GM12878 (cell line): ENCODE data around the gene SEMA4D. TPM values are rescaled to one million over a fixed set of nuclear protein-coding genes. Genes with fewer than 3 reads are reported as not detected.
A peak's percentile ranks its signal among the peaks of the same experiment; 100 is the strongest.

Experiments
- ATAC-seq: fragments of 200-7000 bp; cut with Tn5 transposase; 3 replicates; pipeline ENCODE4 v1.9.1; 2020; ENCODE audit warnings: mild to moderate bottlenecking, moderate library complexity
- BruUV-seq: library from RNA; stranded (reverse); fragments of 400-500 nt; replicated peaks from 2 replicates; lab custom pipeline; 2021; lab: Mats Ljungman, UMichigan
- CTCF ChIA-PET: fragments of 300-600 bp; sonication (Branson Sonifier 250); formaldehyde crosslinking; extraction: SDS; loops from one replicate; lab custom pipeline; 2021; ENCODE audit warnings: inconsistent platforms; lab: Yijun Ruan, JAX
- POLR2A ChIA-PET: fragments of 350-600 bp; formaldehyde crosslinking; extraction: SDS; loops from one replicate; lab custom pipeline; 2021; ENCODE audit warnings: inconsistent platforms; lab: Charles Lee
- RAD21 ChIA-PET: fragments of 300-600 bp; sonication (Branson Sonifier 250); formaldehyde crosslinking; loops from one replicate; lab custom pipeline; 2023; ENCODE audit warnings: antibody characterized with exemption; ENCODE audit not compliant: unreplicated experiment; lab: Charles Lee
- SMC1A ChIA-PET: fragments of 300-600 bp; sonication (Branson Sonifier 250); formaldehyde crosslinking; loops from one replicate; lab custom pipeline; 2023; ENCODE audit not compliant: unreplicated experiment, uncharacterized antibody; lab: Charles Lee
- DNase-seq: peaks from one replicate; pipeline ENCODE4 v3.0.0-alpha.2; 2011; ENCODE audit warnings: low read depth, low spot score
- FAIRE-seq: peaks from 3 replicates; lab custom pipeline; 2011; peaks lifted over from hg19 to GRCh38; lab: Jason Lieb, UNC
- H2AFZ ChIP-seq: 2 replicates; pipeline ENCODE4 v1.6.0; 2011; ENCODE audit warnings: low read depth, low read length, control low read depth; ENCODE audit not compliant: control insufficient read depth
- H3K27ac ChIP-seq: 2 replicates; pipeline ENCODE4 v1.5.1; 2011; ENCODE audit warnings: control low read depth; ENCODE audit not compliant: control insufficient read depth, insufficient read depth
- H3K27me3 ChIP-seq, 2 experiments: replicated peaks in 1 of 2; 2 replicates each; pipeline versions ENCODE4 v1.6.0 to v1.6.1; 2011; ENCODE audit warnings: low read length in 1 of 2; ENCODE audit not compliant: control insufficient read depth in 2 of 2, insufficient read depth in 2 of 2
- H3K36me3 ChIP-seq, 2 experiments: 2 replicates each; pipeline ENCODE4 v1.5.1; 2011; ENCODE audit warnings: low read length in 1 of 2; ENCODE audit not compliant: control insufficient read depth in 2 of 2, insufficient read depth in 2 of 2
- H3K4me1 ChIP-seq: 2 replicates; pipeline ENCODE4 v1.6.1; 2011; ENCODE audit warnings: mild to moderate bottlenecking, low read length, moderate library complexity, mixed read lengths; ENCODE audit not compliant: control insufficient read depth, insufficient read depth
- H3K4me2 ChIP-seq: 2 replicates; pipeline ENCODE4 v1.6.0; 2011; ENCODE audit warnings: control low read depth; ENCODE audit not compliant: control insufficient read depth, insufficient read depth
- H3K4me3 ChIP-seq: fragments of 200-600 bp; sonication (generic); 2 replicates; pipeline ENCODE4 v1.5.1; 2016
- H3K79me2 ChIP-seq: 2 replicates; pipeline ENCODE4 v1.6.0; 2011; ENCODE audit warnings: low read length; ENCODE audit not compliant: control insufficient read depth, insufficient read depth
- H3K9ac ChIP-seq: 2 replicates; pipeline ENCODE4 v1.8.0; 2011; ENCODE audit warnings: low read length, control low read depth, mixed read lengths; ENCODE audit not compliant: control insufficient read depth, insufficient read depth
- H3K9me3 ChIP-seq: replicated peaks from 3 replicates; pipeline ENCODE4 v1.5.1; 2011; ENCODE audit warnings: mild to moderate bottlenecking, low read length; ENCODE audit not compliant: control insufficient read depth, insufficient read depth
- H4K20me1 ChIP-seq: 2 replicates; pipeline ENCODE4 v1.6.0; 2011; ENCODE audit not compliant: control insufficient read depth, insufficient read depth
- MAX ChIP-seq: IDR thresholded peaks from 2 replicates; pipeline ENCODE4 v1.6.1; 2012; ENCODE audit warnings: low read depth, low read length, improper control_type of control experiment
- NRF1 ChIP-seq: conservative IDR thresholded peaks from 2 replicates; pipeline ENCODE4 v1.6.1; 2011; ENCODE audit warnings: mild to moderate bottlenecking, low read depth, low read length, improper control_type of control experiment
- POLR2A ChIP-seq: IDR thresholded peaks from 2 replicates; pipeline ENCODE4 v1.6.1; 2011; ENCODE audit warnings: low read depth, mild to moderate bottlenecking, low read length
- RELB ChIP-seq: fragments of 450-650 bp; IDR thresholded peaks from 2 replicates; pipeline ENCODE4 v1.6.1; 2017; ENCODE audit warnings: low read depth, mild to moderate bottlenecking, moderate library complexity
- RUNX3 ChIP-seq: IDR thresholded peaks from 2 replicates; pipeline ENCODE4 v1.6.1; 2012; ENCODE audit warnings: low read length, inconsistent platforms
- TCF7 ChIP-seq: IDR thresholded peaks from 2 replicates; pipeline ENCODE4 v1.6.1; 2014; ENCODE audit warnings: antibody characterized with exemption, borderline replicate concordance
- WGBS: methylation state at CpG from one replicate; pipeline ENCODE4 v1.1.6; 2016; ENCODE audit warnings: low lambda C conversion rate; ENCODE audit not compliant: insufficient replicate concordance, insufficient coverage; ENCODE audit errors: missing lambda C conversion rate; 5-methylcytosine and 5-hydroxymethylcytosine counted together
- in situ Hi-C: fragments of 300-500 bp; cut with MboI; formaldehyde crosslinking; loops from 9 replicates; pipeline ENCODE4 v1.14.3; 2018; ENCODE audit warnings: mixed read lengths
- intact Hi-C: fragments of 100-400 bp; cut with micrococcal nuclease; formaldehyde crosslinking; loops from one replicate; pipeline ENCODE4 v1.14.2; 2022; ENCODE audit not compliant: unreplicated experiment
- polyA plus RNA-seq, 11 experiments: library from polyadenylated mRNA; depleted of rRNA in 4 of 11; unstranded in 6 of 11; stranded (reverse) in 5 of 11; fragments of >200 nt; fragmentation: Nextera tagmentation in 4 of 11; fragmentation: Illumina TruSeq in 1 of 11; extraction: Ambion mirVana in 4 of 11; extraction: Trizol in 1 of 11; gene quantifications; 1 replicate in 1 of 11; 2 replicates in 10 of 11; pipeline versions ENCODE4 v1.2.1 to v1.2.3, GENCODE V29; 2011 to 2016; ENCODE audit warnings: inconsistent platforms in 2 of 11, missing spikeins in 2 of 11, low read depth in 1 of 11
- total RNA-seq, 4 experiments: library from RNA; depleted of rRNA in 3 of 4; stranded (reverse); fragments of >200 nt in 3 of 4; fragmentation: Illumina TruSeq in 1 of 4; extraction: Trizol in 1 of 4; gene quantifications; 2 replicates each; pipeline versions ENCODE4 v1.2.1 to v1.2.3, GENCODE V29; 2013 to 2021

The SEMA4D gene
- total and polyA plus RNA-seq, 10 of the 15 experiments (the other 5 are each of a cell fraction or from before 2014, with no cell fraction given), result 15.1 to 136 (median 39.6) TPM

DNA sequence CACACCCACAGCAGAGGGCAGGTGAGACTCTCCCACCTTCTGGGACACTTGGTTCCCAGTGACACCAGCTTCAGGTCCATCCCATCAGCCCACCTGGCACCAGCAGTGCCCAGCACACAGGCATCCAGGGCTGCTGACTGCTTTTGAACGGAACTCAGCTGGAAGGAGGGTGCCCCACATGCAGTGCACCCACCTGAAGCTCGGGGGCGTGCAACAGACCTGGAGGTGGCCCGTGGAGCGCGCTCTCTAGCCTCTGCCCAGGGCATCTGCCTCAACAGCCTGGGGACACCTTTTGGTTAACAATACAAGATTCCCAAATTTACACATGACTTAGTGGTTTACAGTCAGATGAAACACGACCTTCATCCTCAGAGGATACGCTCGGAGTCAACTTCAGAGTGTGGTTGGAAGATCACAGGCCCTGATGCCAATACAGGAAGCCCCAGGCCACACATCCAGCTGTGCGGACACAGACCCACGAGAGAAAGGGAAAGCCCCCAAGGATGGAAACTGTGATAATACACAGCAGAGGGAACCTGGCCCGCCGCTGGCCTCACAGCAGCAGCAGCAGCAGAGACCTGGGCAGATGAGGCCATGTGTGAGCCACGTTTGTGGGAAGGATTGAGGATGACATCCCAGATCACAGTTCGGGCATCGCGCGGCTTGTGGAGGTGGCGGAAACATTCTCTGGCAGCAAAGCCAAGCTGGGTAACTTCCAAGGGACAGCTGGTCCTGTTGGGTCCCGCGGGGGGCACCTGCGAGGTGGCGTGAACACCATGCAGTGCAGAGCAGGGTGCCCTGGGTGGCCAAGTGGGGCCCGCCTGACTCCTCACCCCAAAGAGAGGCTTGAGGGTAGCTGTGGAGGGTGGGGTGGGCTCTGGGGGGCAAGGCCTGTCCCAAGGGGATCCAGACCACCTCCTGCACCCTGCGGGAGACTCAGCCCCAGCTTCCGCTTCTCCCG is 115.6 kb downstream of the SEMA4D start:
- CTCF ChIA-PET, result interaction anchor here (1.0 to 1.1 kb wide), 2 partner anchors 36 to 167 kb away, joined by 3 read pairs; no protein-coding TSS in a partner anchor
- RAD21 ChIA-PET, result interaction anchor here (1.1 kb wide), 1 partner anchor 167 kb away, joined by 3 read pairs; no protein-coding TSS in a partner anchor
- Histone ChIP-seq H3K4me2 (no peak overlapping the region), H3K36me3 (peaks cover 58 to 67% of the 10 kb centered on the region in 2 experiments), H3K4me3 (no peak overlapping the region), H3K27me3 (no peaks in the 10 kb centered on the region), H3K79me2 (no peaks in the 10 kb centered on the region), H3K4me1 (peaks cover 8% of the 10 kb centered on the region), H3K9me3 (no peaks in the 10 kb centered on the region), H2AFZ (no peak overlapping the region), H3K9ac (no peak overlapping the region), H3K27ac (no peak overlapping the region), H4K20me1 (no peaks in the 10 kb centered on the region)
- POLR2A ChIA-PET, result no interaction called here
- no TSS peak for BruUV-seq
- ATAC-seq (peak; percentile 27; the same call in 1 of the 3 replicates), DNase-seq (no peak), FAIRE-seq (no peak)
- TF ChIP-seq RUNX3 (peak; percentile 26; the same call in 1 of the 2 replicates), TCF7 (no peak), POLR2A (peak; percentile 38; the same call in 1 of the 2 replicates), MAX (no peak), NRF1 (no peak)
- in situ Hi-C loops (no loop called here), intact Hi-C loops (no loop called here)
- SMC1A ChIA-PET, result no interaction called here
- WGBS, result 79% methylated on average over 27 of the region's 27 CpGs

GRCh38 chr9:89381308-89381609 is 116.7 kb downstream of the SEMA4D start:
- intact Hi-C loops, result no loop called here
- no peak for ATAC-seq
- no peak overlapping the region for H3K9ac ChIP-seq
- WGBS, result 85% methylated on average over 4 of the region's 4 CpGs
- ChIA-PET RAD21 (no interaction called here), POLR2A (no interaction called here), SMC1A (no interaction called here), CTCF (interaction anchor here (1.0 kb wide), 1 partner anchor 168 kb away, joined by 3 read pairs; no protein-coding TSS in a partner anchor)
- no peak for FAIRE-seq
- no peaks in the 10 kb centered on the region for H3K79me2 ChIP-seq
- H3K9me3 ChIP-seq, result no peaks in the 10 kb centered on the region
- in situ Hi-C loops, result no loop called here
- H3K4me2 ChIP-seq, result no peak overlapping the region
- TF ChIP-seq RELB (no peak), POLR2A (peak; percentile 54; the same call in 1 of the 2 replicates)
- no peak for DNase-seq
- no peak overlapping the region for H3K4me3 ChIP-seq
- H3K27me3 ChIP-seq, result no peaks in the 10 kb centered on the region
- H2AFZ ChIP-seq, result no peak overlapping the region
- no peak overlapping the region for H3K27ac ChIP-seq
- no peaks in the 10 kb centered on the region for H4K20me1 ChIP-seq
- H3K4me1 ChIP-seq, result peaks cover 14% of the 10 kb centered on the region
- BruUV-seq, result no TSS peak
- H3K36me3 ChIP-seq, result peaks cover 58 to 60% of the 10 kb centered on the region in 2 experiments
